NCI-H128 (cell line): ENCODE results near the gene DHRS7B.
"Not testable (repeated sequence)": the region's sequence is repeated elsewhere in the genome, so short reads cannot be mapped to it uniquely, and the experiment has no call there.

Source experiments
- DNase-seq: peaks from one replicate; lab custom pipeline; 2025; ENCODE audit not compliant: unreplicated experiment; lab: John Stamatoyannopoulos, UW

Gene DHRS7B

GRCh38 chr17:21107067-21107650 is 19.6 kb upstream of the DHRS7B start:
- not testable (repeated sequence) for DNase-seq

- no peak for DNase-seq
Observed at GRCh38 chr17:21108651-21109050, 18.1 kb upstream of the DHRS7B start.

- DNase-seq: no peak
Observed at GRCh38 chr17:21113049-21113690, 13.6 kb upstream of the DHRS7B start.

GRCh38 chr17:21113716-21114115 is 13.0 kb upstream of the DHRS7B start:
- DNase-seq: no peak

- not testable (repeated sequence) for DNase-seq
Observed at GRCh38 chr17:21114791-21115190, 12.0 kb upstream of the DHRS7B start.

DNA sequence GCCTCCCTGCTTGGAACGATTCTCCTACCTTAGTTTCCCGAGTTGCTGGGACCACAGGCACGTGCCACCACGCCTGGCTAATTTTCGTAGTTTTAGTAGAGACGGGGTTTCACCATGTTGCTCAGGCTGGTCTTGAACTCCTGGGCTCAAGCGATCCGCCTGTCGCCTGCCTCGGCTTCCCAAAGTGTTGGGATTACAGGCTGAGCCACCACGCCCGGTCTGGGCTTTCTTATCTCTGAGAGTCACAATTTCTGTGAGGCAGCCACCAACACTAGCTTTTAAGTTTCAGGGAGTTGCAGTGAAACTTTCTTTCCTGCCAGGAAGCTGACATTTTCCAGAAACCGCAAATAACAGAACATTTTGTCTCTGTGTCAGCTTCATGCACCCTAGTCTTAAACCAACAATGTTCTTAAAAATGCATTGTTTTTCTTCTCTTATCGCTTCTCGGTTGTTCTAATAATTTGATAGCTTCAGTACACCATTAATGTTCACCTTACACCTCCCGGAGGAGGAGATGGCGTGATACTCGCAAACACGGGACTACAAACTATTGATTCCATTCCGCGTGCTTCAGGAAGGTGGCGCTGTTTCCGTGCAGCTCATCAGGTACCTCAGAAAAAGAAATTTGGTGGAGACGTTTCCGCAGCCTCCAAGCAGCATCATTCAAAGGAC is 7.4 kb upstream of the DHRS7B start:
- peak; percentile 4 for DNase-seq

GRCh38 chr17:21119919-21120249 is 6.9 kb upstream of the DHRS7B start:
- DNase-seq: no peak

DNA sequence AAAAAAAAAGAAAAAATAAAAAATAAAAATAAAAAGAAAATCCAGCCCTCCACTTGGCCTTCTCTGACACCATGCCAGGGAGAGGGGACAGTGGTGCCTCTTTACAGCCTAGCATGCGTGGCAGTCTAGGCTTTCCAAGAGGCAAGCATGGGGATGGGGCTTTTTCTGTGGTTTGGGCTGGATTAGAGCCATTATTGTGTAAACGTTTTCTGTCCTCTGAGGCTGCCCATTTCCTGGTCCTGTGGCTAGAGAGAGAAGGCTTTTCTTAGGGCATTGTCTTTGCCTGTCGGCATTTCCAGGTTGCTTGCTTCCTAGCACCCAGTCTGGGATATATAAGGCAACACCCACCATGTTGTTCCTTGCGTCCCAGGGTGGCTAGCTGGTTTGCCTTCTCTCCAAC is 2.7 kb upstream of the DHRS7B start:
- no peak for DNase-seq

DNA sequence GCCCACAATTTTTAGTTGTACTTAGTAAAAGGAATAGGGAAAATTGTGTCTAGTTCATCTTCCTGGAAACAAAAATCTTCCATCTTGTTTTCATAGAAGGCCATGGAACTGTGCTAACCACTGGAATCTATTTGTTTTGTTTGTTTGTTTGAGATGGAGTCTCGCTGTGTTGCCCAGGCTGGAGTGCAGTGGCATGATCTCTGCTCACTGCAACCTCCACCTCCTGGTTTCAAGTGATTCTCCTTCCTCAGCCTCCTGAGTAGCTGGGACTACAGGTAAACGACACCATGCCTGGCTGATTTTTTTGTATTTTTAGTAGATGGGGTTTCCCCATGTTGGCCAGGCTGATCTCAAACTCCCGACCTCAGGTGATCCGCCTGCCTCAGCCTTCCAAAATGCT is 2.2 kb upstream of the DHRS7B start:
- DNase-seq: not testable (repeated sequence)

- DNase-seq: no peak
Observed at GRCh38 chr17:21125862-21126261, 902 bp upstream of the DHRS7B start.

DNA sequence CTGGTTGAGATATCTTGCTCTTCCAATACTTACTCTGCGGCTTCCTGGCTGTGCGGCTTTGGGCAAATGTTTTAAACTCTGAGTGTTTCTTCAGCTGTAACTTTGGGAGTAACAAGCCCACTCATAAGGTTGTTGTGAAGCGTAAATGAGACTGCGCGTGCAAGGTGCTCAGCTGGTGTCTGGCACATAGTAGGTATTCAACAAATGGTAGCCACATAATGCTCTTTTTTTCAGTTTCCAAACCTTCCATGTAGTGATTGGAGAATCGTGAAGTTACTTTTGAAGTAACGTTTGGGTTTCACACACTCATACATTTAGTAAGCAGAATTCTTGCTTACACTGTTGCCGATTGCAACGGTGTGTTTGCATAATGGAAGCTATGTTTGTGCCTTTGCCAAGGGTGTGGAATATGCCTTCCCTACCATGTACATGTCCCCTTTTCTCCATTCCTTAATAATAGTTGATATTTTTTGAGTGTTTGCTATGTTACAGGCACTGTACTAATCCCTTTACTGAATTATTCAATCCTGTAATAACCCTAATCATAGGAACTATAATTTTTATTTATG is 829 bp downstream of the DHRS7B start:
- no peak for DNase-seq

DNA sequence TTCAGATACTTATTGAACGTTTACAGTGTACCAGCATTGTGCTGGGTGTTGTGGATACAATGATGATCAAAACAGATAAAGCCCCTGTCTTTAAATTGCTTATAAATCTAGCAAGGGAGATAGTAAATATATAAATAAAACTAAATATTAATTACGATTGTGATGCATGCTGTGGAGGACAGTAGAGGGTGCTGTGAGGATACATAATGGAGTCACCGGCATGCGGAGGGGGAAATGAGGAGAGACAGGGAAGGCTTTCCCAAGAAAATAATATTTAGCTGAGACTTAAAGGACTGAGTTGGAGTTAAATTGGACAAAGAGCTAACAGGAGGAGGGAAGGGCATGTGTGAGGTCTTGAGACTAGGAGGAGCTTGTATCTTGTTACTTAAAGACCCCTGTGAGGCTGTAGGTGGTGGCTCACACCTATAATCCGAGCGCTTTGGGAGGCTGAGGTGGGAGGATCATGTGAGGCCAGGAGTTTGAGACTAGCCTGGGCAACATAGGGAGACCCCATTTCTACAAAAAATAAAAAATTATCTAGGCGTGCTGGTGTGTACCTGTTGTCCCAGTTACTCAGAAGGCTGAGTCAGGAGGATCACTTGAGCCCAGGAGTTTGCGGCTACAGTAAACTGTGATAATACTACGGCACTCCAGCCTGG is 2.4 kb downstream of the DHRS7B start:
- no peak for DNase-seq

DNA sequence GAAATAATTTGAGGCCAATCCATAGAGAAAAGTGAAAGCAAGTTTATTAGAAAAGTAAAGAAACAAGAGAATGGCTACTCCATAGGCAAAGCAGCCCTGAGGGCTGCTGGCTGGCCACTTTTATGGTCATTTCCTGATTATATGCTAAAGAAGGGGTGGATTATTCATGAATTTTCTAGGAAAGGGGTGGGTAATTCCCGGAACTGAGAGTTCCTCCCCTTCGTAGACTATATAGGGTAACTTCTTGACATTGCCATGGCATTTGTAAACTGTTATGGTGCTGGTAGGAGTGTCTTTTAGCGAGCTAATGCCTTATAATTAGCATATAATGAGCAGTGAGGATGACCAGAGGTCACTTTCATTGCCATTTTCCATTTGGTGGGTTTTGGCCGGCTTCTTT is 4.4 kb downstream of the DHRS7B start:
- no peak for DNase-seq

- no peak for DNase-seq
Observed at GRCh38 chr17:21132428-21132827, 5.7 kb downstream of the DHRS7B start.

DNA sequence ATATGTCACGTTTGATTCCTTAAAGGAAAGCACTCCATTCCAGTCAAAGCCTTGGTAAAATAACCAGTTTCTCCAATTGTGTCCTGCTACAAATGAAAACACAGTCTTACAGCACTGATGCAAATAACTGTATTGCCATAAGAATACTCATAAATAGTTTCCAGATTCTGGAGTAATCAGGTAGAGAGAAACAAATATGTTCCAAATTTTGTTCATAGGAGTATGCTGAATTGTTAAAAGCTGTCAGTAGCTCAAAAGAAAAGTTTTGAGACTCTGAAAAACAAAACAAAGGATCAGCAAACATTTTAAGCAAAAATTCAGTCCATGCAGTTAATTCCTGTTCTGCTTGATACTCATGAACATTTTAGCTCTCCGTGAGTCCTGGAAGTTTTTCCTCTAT is 7.8 kb downstream of the DHRS7B start:
- no peak for DNase-seq

DNA sequence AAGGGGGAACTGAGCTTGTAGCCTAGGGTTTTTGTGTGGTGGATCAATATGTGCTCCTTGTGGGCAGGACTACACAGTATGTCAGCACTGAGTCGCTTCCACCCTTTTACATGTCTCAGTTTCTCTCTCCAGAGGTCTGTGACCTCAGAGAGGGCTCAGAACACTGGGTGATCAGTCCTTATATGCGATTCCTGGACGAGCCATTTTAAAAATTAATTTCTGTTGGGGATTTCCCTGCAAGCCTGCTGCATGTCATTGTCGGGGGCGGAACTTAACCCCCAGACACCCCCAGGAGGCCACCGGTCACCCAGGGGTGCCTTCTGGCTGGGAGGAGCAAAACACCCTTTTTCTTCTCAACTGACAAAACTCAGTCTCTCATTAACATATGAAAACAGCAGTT is 14.1 kb downstream of the DHRS7B start:
- DNase-seq: no peak

DNA sequence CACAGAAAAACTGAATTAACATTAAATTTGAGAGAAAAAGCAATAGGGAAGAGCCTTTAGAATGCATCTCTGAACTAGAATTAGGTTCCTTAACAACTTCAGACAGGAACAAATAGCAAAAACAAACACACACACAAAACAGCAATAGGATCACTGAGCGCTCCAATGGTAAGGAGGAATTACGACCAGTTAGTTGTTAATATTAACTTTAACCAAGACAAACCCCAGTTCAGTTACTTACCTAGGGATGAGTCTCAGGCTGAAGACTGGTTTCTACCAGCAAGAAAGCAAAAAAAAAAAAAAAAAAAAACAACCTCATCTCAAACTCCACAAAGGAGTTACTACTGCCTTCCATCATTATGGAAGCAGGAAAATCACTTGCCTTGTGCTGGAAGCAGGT is 14.6 kb downstream of the DHRS7B start:
- DNase-seq: no peak

- DNase-seq: not testable (repeated sequence)
Observed at GRCh38 chr17:21142065-21142464, 15.3 kb downstream of the DHRS7B start.

DNA sequence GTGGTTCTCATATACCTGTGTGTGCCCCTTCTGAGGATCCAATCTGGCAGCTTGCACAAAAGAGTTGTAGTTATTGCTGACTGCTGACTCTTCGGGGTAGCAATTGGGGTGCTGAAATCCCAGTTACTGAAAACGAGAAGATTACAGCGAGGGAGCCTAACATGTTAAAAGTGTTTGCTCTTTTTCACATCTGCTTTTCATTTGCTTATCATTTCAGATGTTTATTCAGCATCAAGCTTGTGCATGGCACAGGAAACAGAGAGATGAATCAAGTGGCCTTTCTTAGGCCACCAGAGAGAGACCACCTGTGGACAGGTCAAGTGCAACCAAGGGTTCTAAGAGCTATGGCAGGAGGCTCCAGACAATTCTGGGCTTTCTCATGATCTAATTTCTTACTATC is 16.9 kb downstream of the DHRS7B start:
- no peak for DNase-seq

DNA sequence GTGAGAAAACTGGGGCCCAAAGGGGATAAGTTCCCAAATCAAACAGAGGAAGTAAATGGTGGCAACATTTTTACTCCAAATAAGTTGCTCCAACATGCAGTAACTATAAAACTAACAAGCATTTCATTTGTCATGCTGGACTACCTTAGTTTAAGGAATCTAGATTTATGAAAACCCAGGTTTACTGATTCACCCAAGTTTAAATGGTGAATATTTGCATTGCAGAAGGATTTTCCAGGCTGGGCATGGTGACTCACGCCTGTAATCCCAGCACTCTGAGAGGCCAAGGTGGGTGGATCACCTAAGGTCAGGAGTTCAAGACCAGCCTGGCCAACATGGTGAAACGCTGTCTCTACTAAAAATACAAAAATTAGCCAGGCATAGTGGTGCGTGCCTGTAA is 17.5 kb downstream of the DHRS7B start:
- DNase-seq: not testable (repeated sequence)

- DNase-seq: no peak
Observed at GRCh38 chr17:21146362-21147015, 19.7 kb downstream of the DHRS7B start.
